AG04450 (cell line): ENCODE data around the gene INTS13. TPM values are rescaled to one million over a fixed set of nuclear protein-coding genes. Genes with fewer than 3 reads are reported as not detected.
A peak's percentile ranks its signal among the peaks of the same experiment; 100 is the strongest.

Source experiments
- CTCF ChIA-PET: fragments of 300-600, 350-600 bp; formaldehyde crosslinking; extraction: SDS; loops from one replicate; lab custom pipeline; 2022; ENCODE audit warnings: antibody characterized with exemption, inconsistent platforms; lab: Charles Lee
- POLR2A ChIA-PET: fragments of 350-600 bp; formaldehyde crosslinking; extraction: SDS; loops from one replicate; lab custom pipeline; 2021; ENCODE audit warnings: antibody characterized with exemption, inconsistent platforms; lab: Yijun Ruan, JAX
- DNase-seq: peaks from one replicate; pipeline ENCODE4 v3.0.0-alpha.2; 2011; ENCODE audit warnings: low read depth, low spot score
- H3K27ac ChIP-seq: one replicate; pipeline ENCODE4 v1.5.1; 2012; ENCODE audit warnings: low read depth, low read length, control low read depth
- H3K27me3 ChIP-seq: one replicate; pipeline ENCODE4 v1.6.0; 2012; ENCODE audit warnings: low read length; ENCODE audit not compliant: control insufficient read depth, insufficient read depth
- H3K4me3 ChIP-seq: 2 replicates; pipeline ENCODE4 v1.5.1; 2011; ENCODE audit warnings: mild to moderate bottlenecking, low read depth, low read length, control low read depth
- H3K9me3 ChIP-seq: 2 replicates; pipeline ENCODE4 v1.5.1; 2012; ENCODE audit warnings: low read length; ENCODE audit not compliant: control insufficient read depth, insufficient read depth
- CTCF ChIP-seq: IDR thresholded peaks from 2 replicates; pipeline ENCODE4 v1.5.1; 2011; ENCODE audit warnings: low read depth, low read length, control low read depth, inconsistent platforms
- polyA plus RNA-seq: library from polyadenylated mRNA; depleted of rRNA; stranded (reverse); fragments of >200 nt; gene quantifications from 2 replicates; pipeline ENCODE4 v1.2.3, GENCODE V29; 2011

The INTS13 gene
- polyA plus RNA-seq, 1 experiment: 38.3 TPM

- ChIA-PET POLR2A (no interaction called here), CTCF (interaction anchor here (0.7 to 4.5 kb wide), 2 partner anchors 12 to 125 kb away, joined by 3 to 30 read pairs; no protein-coding TSS in a partner anchor)
- Histone ChIP-seq H3K27ac (no peak overlapping the region), H3K9me3 (no peaks in the 10 kb centered on the region), H3K27me3 (no peaks in the 10 kb centered on the region), H3K4me3 (no peak overlapping the region)
- TF ChIP-seq CTCF: no peak
- no peak for DNase-seq
Observed at GRCh38 chr12:26896913-26897312, 40.9 kb downstream of the INTS13 start.

DNA sequence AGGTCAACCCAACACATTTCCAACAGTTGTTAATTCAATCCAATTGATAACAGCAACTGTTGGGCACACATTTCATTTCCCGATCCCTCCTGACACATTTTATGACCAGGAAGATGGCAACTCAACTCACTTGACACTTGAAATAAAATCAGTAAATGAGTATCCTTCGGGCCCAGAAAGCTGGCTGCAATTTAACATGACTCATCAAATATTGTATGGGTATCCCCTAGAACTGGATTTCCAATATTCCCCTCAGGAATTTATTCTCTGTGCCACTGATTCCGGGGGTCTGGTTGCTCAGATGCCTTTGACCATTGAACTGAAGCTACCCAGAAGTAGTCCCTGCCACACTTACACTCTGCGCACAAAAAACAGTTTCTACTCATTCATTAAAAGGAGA, 42.1 kb downstream of the INTS13 start:
- TF ChIP-seq CTCF: no peak
- ChIA-PET POLR2A (no interaction called here), CTCF (interaction anchor here (4.5 kb wide), 1 partner anchor 11 kb away, joined by 30 read pairs; no protein-coding TSS in a partner anchor)
- no peak overlapping the region for H3K27ac ChIP-seq
- no peak for DNase-seq
- no peaks in the 10 kb centered on the region for H3K9me3 ChIP-seq
- H3K27me3 ChIP-seq: no peaks in the 10 kb centered on the region
- no peak overlapping the region for H3K4me3 ChIP-seq

DNA sequence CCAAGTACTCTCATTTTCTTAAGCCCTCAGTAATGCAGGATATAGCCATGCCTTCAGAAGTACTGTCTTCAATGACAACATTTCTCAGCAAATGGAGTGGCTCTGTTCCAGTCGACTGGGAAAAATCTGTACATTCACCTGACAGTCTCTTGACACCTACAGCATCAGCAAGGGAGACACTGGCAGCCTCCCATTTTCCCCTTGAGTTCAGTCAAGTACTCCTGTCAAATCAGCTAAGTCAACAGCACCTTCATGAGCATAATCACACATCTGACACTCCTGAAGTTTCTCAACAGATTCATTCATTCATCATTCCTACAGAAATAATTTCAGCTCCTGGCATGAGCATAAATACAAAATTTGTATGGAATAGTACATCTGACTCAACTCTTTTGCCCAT, 46.1 kb downstream of the INTS13 start:
- no peak overlapping the region for H3K27ac ChIP-seq
- POLR2A ChIA-PET: no interaction called here
- H3K9me3 ChIP-seq: no peaks in the 10 kb centered on the region
- no peaks in the 10 kb centered on the region for H3K27me3 ChIP-seq
- DNase-seq: no peak
- H3K4me3 ChIP-seq: no peak overlapping the region
- no peak for TF ChIP-seq CTCF
- CTCF ChIA-PET: no interaction called here

GRCh38 chr12:26890784-26891183, 47.0 kb downstream of the INTS13 start:
- DNase-seq: no peak
- Histone ChIP-seq H3K27me3 (no peaks in the 10 kb centered on the region), H3K9me3 (no peaks in the 10 kb centered on the region), H3K4me3 (no peak overlapping the region), H3K27ac (no peak overlapping the region)
- ChIA-PET POLR2A (no interaction called here), CTCF (interaction anchor here (0.9 kb wide), 1 partner anchor 125 kb away, joined by 3 read pairs; no protein-coding TSS in a partner anchor)
- no peak for TF ChIP-seq CTCF

- Histone ChIP-seq H3K27me3 (no peaks in the 10 kb centered on the region), H3K27ac (no peak overlapping the region), H3K4me3 (no peak overlapping the region), H3K9me3 (peaks cover 4% of the 10 kb centered on the region)
- ChIA-PET POLR2A (no interaction called here), CTCF (interaction anchor here (0.6 to 3.3 kb wide), 46 partner anchors 9 to 811 kb away, joined by 3 to 30 read pairs (median 5); partner anchors contain the start of genes ITPR2 and REP15)
- peak; percentile 99 for TF ChIP-seq CTCF
- DNase-seq: peak; percentile 42
Observed at GRCh38 chr12:26884765-26885576, 52.8 kb downstream of the INTS13 start.
